ENCODE measurements around the gene RPA3.

DNA sequence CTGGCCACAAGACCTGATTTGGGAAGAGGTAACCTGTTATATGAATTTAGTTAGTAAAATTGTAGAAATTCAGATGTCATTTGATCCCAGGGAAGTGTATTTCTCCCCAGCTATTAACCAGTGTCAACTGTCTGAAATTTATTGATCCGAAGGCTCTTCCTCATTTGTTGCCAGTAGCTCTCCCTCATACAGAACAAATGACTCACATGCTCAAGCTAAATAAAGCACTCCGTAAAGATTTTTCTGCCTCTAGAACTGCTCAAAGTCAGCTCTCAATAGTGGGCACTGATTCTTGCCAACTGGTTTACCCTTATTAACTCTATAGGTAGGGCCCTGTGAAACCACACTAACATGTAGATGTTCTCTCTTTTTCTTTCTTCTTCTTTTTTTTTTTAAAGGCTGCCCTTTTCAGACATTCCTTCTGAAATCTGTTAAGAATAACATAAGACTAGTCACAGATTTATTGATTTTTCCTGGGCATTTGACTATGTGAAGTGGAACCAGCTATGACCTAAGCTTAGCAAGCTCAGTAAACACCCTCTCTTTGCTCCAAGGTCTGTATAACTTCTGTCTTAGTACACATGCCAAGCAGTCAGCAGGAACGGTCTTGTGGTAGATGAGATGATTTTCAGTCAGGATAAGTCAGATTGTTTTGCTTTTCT, 21.8 kb downstream of the RPA3 start:
- TF ChIP-seq, protein P1, sequence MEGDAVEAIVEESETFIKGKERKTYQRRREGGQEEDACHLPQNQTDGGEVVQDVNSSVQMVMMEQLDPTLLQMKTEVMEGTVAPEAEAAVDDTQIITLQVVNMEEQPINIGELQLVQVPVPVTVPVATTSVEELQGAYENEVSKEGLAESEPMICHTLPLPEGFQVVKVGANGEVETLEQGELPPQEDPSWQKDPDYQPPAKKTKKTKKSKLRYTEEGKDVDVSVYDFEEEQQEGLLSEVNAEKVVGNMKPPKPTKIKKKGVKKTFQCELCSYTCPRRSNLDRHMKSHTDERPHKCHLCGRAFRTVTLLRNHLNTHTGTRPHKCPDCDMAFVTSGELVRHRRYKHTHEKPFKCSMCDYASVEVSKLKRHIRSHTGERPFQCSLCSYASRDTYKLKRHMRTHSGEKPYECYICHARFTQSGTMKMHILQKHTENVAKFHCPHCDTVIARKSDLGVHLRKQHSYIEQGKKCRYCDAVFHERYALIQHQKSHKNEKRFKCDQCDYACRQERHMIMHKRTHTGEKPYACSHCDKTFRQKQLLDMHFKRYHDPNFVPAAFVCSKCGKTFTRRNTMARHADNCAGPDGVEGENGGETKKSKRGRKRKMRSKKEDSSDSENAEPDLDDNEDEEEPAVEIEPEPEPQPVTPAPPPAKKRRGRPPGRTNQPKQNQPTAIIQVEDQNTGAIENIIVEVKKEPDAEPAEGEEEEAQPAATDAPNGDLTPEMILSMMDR (optimal IDR thresholded peaks at IDR 0.05 in 1 of 3, IDR thresholded peaks at IDR 0.05 in 1 of 3, conservative IDR thresholded peaks at IDR 0.05 in 1 of 3; ENCODE audit: extremely low read depth in 1 of 3, insufficient read depth in 2 of 3, low read length in 3 of 3) = no peak
- no peak for TF ChIP-seq EZH2 (IDR thresholded peaks at IDR 0.05; ENCODE audit: low read length)
